ENCODE results near the gene ENDOV. TPM values are rescaled to one million over a fixed set of nuclear protein-coding genes. Genes with fewer than 3 reads are reported as not detected.

ENDOV gene
- total and polyA plus RNA-seq, 2 of the 13 experiments (the other 11 are each of a cell fraction or from before 2014, with no cell fraction given), result 15.1 to 17.1 TPM

- 16% methylated on average over 14 of the region's 16 CpGs for WGBS (ENCODE audit: low lambda C conversion rate)
- CTCF ChIA-PET (ENCODE audit: low intra/inter-chr PET ratio, low total read pairs), result no interaction called here
- no peak for FAIRE-seq
These were observed 59.4 kb downstream of the ENDOV start for GRCh38 chr17:80474231-80474960.

More at GRCh38 chr17:80474231-80474960, 59.4 kb downstream of the ENDOV start:
- Histone ChIP-seq H3K79me2 (ENCODE audit: insufficient read depth, low read length) (no peaks in the 10 kb centered on the region), H3K9ac (ENCODE audit: insufficient read depth, low read depth, low read length) (no peak overlapping the region), H3K9me3 (ENCODE audit: low read length) (no peaks in the 10 kb centered on the region), H4K20me1 (ENCODE audit: insufficient read depth, low read length) (peaks cover 21% of the 10 kb centered on the region; the same call in 1 of the 2 replicates), H2AFZ (ENCODE audit: low read length) (no peak overlapping the region), H3K4me1 (ENCODE audit: insufficient read depth, low read length) (peaks cover 33% of the 10 kb centered on the region), H3K27me3 (ENCODE audit: control insufficient read depth in 1 of 2, insufficient read depth in 2 of 2, low read length in 2 of 2) (peaks cover 65 to 99% of the 10 kb centered on the region in 2 experiments), H3K4me3 (replicated peaks in 1 of 3; ENCODE audit: insufficient read depth in 1 of 3, low read depth in 2 of 3, low read length in 3 of 3) (no peak overlapping the region), H3K27ac (ENCODE audit: extremely low read length, insufficient read depth, low read length) (no peak overlapping the region), H3K36me3 (replicated peaks in 1 of 2; ENCODE audit: control insufficient read depth in 1 of 2, insufficient read depth in 2 of 2, low read length in 2 of 2) (no peaks in the 10 kb centered on the region), H3K4me2 (ENCODE audit: low read depth, low read length) (no peak overlapping the region)
- ATAC-seq, result no peak
- intact Hi-C loops (cut with micrococcal nuclease; ENCODE audit: unreplicated experiment), result no loop called here
- no peak for TF ChIP-seq ZNF564 (CRISPR knock-in tag; IDR thresholded peaks at IDR 0.05)
- 0 out of 2 replicates have a peak, but pooled peaks have one; percentile 25 for TF ChIP-seq ZNF547 (CRISPR knock-in tag; IDR thresholded peaks at IDR 0.05)
- no peak for TF ChIP-seq ZNF841 (CRISPR knock-in tag; IDR thresholded peaks at IDR 0.05; ENCODE audit: borderline replicate concordance)
- no peak for TF ChIP-seq SP1 (IDR thresholded peaks at IDR 0.05)
- no peak for TF ChIP-seq SP1 (CRISPR knock-in tag; IDR thresholded peaks at IDR 0.05)
- no peak for TF ChIP-seq XRCC5 (optimal IDR thresholded peaks at IDR 0.05; ENCODE audit: low read length)
- TF ChIP-seq ESRRA (CRISPR knock-in tag; IDR thresholded peaks at IDR 0.05; ENCODE audit: low read depth), result no peak
- TF ChIP-seq HNF4G (IDR thresholded peaks at IDR 0.05; ENCODE audit: borderline replicate concordance, low read depth, low read length), result no peak
- no peak for TF ChIP-seq HNF4G (CRISPR knock-in tag; IDR thresholded peaks at IDR 0.05; ENCODE audit: borderline replicate concordance, low read depth)
- TF ChIP-seq ZNF563 (CRISPR knock-in tag; IDR thresholded peaks at IDR 0.05), result no peak
- TF ChIP-seq, protein P1, sequence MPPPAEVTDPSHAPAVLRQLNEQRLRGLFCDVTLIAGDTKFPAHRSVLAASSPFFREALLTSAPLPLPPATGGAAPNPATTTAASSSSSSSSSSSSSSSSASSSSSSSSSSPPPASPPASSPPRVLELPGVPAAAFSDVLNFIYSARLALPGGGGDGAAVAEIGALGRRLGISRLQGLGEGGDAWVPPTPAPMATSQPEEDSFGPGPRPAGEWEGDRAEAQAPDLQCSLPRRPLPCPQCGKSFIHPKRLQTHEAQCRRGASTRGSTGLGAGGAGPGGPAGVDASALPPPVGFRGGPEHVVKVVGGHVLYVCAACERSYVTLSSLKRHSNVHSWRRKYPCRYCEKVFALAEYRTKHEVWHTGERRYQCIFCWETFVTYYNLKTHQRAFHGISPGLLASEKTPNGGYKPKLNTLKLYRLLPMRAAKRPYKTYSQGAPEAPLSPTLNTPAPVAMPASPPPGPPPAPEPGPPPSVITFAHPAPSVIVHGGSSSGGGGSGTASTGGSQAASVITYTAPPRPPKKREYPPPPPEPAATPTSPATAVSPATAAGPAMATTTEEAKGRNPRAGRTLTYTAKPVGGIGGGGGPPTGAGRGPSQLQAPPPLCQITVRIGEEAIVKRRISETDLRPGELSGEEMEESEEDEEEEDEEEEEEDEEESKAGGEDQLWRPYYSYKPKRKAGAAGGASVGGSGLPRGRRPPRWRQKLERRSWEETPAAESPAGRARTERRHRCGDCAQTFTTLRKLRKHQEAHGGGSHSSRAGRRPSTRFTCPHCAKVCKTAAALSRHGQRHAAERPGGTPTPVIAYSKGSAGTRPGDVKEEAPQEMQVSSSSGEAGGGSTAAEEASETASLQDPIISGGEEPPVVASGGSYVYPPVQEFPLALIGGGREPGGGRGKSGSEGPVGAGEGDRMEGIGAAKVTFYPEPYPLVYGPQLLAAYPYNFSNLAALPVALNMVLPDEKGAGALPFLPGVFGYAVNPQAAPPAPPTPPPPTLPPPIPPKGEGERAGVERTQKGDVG (CRISPR knock-in tag; IDR thresholded peaks at IDR 0.05; ENCODE audit: borderline replicate concordance), result no peak
- in situ Hi-C loops (cut with HindIII; ENCODE audit: extremely low pct_ligation_motif_present, low pct_unique_long_range_greater_than_20kb), result no loop called here
- POLR2A ChIA-PET, result interaction anchor here (1.5 kb wide), 1 partner anchor 20 kb away, joined by 8 read pairs; no protein-coding TSS in a partner anchor
- no TSS peak for BruUV-seq (replicated peaks)
- DNase-seq (ENCODE audit: low spot score), result no peak
